HG03442 (cell line): ENCODE data around the gene SNX2.
"Not testable (repeated sequence)": the region's sequence is repeated elsewhere in the genome, so short reads cannot be mapped to it uniquely, and the experiment has no call there.

Source experiments
- ATAC-seq: cut with Tn5 transposase; IDR thresholded peaks from one replicate; pipeline ENCODE4 v1.9.1; 2021; ENCODE audit warnings: mild to moderate bottlenecking, moderate library complexity; ENCODE audit not compliant: unreplicated experiment

Gene SNX2, protein sequence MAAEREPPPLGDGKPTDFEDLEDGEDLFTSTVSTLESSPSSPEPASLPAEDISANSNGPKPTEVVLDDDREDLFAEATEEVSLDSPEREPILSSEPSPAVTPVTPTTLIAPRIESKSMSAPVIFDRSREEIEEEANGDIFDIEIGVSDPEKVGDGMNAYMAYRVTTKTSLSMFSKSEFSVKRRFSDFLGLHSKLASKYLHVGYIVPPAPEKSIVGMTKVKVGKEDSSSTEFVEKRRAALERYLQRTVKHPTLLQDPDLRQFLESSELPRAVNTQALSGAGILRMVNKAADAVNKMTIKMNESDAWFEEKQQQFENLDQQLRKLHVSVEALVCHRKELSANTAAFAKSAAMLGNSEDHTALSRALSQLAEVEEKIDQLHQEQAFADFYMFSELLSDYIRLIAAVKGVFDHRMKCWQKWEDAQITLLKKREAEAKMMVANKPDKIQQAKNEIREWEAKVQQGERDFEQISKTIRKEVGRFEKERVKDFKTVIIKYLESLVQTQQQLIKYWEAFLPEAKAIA

DNA sequence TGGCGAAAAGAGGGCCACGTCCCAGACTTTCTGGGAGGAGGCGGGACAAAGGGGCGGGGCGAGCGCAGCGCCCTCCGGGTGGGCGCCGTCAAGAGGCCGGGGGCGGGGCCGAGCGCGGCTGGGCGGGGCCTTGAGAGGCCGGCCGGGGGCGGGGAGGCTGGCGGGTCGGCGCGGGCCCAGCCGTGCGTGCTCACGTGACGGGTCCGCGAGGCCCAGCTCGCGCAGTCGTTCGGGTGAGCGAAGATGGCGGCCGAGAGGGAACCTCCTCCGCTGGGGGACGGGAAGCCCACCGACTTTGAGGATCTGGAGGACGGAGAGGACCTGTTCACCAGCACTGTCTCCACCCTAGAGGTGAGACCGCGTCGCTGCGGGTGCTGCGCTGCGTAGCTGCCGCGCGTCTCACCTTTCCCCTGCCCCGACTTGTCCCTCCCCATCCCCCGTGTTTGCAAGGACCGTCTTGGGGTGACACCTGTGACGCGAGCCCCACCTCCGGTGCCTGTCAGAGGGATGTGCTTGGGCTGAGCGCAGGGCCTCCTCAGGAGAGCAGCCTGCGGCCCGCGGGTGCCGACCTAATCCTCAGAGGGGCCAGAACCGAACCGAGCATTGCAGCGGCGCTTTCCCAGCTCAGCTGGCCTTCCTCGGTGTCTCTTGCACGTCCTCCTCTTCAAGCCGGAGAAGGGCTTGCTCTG lies at the start of gene SNX2:
TSS of gene SNX2 (plus strand) at position 220 of the 689 bp plus-strand sequence. CDS start at position 244, 24 bp downstream.
- peak; percentile 85 for ATAC-seq

DNA sequence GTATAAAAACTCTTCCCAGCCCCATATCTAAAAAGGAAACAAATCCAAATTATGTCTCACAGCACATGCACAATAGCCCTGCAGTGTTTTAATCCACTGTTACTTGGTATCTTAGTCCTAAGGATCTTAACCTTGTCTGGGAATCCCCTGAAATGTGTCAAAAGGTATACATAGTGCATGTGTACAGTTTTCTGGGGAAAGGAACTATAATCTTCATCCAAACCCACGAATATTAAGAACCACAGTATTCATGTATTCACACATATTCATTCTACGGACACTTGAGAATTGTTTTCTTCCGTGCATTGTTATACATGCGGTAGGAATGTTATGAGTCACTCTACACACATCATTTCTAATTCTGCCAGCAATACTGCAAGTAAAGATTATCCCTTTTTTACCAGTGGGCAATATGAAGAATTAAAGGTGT lies 47.8 kb upstream of the SNX2 start:
- ATAC-seq: peak; percentile 73

DNA sequence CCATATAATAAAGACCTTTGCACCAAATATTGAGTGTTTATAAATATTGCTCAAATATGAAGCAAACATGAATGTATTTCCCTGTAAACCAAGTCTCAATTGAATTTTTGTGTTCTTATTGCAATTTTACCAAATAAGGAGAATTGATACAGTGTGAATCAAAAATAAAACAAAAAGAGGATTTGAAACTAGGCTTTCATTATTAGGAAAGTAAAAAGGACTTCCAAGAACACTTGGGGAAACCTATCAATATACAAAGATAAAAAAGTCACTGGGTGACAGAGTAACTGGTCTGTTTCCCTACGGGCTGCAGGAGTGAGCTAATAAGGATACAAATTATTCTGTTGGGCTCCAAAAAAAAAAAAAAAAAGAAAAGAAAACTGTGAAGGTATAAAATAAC lies 44.8 kb upstream of the SNX2 start:
- ATAC-seq: no peak

DNA sequence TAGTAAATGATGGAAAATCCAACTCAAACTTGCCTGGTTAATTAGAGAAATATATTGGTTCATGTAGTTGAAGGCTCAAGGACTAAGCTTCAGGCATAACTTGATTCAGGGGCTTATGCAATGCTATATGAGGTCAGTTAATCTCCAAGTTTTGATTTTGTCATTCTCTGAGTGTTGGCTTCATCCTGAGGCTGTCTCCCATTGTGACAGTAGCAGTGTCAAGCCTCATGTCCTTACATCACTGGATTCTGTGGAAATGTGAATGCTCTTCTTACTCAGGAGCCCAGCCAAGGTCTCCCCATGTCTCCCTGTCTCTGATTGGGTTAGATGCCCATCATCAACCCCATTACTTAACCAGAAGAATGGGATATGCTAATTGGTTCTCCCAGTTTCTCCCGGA lies 44.4 kb upstream of the SNX2 start:
- ATAC-seq: no peak

DNA sequence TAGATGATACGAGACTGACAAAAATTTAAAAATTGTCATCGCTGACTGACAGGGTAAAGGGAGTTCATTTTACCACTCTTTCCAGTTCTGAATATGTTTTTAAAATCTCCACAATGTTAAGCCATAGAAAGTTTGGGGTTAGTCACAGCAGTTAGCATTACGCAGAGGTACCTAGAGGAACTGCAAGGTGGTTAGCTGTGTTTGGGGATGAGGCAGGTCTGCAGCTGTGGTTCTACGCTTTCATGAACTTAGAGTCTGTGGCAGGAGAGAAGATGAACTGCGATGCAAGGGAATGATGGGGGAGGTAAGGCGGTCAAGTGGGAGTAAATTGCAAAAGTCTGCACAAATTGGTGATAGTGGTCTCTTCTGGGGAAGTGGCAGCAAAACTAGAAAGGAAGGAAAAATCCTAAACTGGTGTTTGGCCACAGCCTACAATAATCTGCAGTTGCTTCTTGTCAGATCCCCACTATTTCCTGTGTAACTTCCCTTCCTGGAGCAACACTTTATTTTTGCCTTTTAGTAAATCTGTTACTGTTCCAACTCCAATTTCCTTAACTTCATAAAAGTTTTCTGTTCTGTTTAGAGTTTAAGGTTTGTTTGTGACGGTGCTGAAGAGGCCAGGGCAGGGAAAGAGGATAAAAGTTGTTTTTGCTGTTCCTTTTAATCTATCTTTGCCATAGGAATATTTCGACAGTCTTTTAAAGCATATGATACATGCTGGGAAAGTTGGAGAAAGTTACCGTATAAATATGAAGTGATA lies 38.6 kb upstream of the SNX2 start:
- peak; percentile 79 for ATAC-seq

DNA sequence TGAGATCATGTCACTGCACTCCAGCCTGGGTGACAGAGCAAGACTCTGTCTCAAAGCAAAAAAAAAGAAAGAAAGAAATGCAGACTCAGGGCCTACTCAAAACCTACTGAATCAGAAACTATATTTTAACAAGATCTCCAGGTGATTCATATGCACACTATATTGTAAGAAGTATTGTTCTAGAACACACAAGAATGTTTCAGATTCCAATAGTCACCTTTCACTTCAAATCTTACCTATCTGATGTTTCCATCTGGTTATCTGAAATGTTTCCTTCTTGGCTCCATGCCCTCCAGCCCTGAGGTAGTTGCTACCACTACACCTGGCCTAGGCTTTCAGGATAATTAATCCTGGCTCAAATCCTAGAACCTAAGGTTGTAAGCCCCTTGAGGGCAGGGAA lies 36.8 kb upstream of the SNX2 start:
- ATAC-seq: no peak

DNA sequence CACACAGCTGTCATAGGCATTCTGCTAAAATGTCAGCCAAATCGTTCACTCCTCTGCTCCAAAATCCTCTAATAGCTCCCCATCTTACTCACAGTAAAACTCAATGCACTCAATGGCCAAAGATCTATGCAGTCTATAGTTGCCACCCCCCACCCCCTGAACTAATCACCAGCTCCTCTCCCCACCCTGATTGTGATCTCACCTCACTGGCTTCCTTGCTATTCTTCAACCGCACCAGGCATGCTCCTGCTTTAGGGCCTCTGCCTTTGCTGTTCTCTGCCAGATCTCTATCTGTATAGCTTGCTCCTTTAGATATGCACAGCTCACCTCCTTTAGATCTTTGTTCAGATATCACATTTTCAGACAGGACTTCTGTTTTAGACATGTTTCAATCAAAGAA lies 33.2 kb upstream of the SNX2 start:
- no peak for ATAC-seq

DNA sequence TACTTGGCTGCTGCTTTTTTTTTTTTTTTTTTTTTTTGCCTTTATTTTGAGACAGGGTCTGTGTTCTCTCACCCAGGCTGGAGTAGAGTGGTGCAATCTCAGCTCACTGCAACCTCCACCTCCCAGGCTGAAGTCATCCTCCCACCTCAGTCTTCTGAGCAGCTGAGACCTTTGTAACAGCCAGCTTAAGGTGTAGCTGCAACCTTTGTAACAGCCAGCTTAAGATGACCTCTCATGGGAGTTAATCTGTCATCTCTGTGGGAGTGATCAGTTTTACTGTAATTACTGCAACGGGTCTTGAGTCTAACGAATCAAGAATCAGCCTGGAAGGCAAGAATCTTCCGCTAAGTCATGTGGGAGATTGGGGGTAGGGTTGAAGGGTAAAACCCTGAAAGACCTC lies 31.6 kb upstream of the SNX2 start:
- ATAC-seq: no peak

DNA sequence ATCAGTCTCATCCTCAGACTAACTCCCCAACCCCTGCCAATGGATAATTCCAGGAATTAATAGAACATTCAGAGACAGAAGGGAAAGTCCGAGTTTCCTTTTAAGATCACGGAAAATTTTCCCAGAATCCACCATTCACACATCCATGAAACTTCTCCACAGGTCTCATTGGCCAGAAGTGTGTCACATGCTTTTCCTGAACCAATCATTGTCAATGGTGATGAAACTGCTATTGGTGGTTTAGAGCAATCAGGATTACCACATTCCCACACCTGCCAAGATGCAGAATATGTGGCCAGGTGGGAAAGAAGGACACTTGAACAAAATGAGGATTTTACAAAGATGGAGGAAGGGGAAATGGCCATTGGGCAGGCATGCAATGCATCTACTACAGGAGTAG lies 29.3 kb upstream of the SNX2 start:
- no peak for ATAC-seq

DNA sequence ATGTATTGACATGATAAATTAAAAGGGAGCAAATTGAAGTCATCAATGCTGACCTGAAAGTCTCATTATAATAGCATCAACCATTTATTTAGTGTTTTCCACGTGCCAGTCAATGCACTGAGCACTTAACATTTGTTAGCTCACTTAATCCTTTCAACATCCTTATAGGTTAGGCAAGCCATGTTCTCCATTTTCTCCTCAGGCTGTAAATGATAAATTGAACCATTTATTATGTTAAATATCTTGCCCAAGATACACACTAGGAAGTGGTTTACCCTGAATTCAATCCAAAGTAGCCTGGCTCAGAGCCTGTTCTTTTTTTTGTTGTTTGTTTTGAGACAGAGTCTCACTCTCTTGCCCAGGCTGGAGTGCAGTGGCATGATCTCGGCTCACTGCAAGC lies 25.0 kb upstream of the SNX2 start:
- ATAC-seq: no peak

DNA sequence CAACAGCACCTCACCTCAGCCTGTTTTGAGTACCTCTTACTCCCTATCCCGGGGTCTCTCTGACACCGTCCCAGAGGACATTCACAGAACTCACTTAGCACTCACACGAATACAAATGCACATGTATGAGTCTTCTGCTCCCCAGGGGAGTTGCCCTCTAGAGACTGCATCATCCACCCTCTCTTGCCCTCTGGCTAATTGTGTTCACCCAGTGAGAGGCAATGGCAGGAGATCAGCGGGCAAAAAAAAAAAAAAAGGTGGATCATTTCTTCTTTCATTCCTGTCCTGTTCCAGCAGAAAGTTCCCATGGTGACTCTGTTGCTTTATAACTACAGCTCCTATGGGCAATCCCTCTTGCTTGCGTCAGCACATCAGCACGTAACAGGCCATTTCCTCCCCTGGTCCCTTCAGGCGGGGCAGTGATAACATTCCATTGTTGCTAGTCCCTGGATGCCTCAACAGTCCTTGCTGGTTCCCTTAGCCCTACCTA lies 23.5 kb upstream of the SNX2 start:
- ATAC-seq: no peak

DNA sequence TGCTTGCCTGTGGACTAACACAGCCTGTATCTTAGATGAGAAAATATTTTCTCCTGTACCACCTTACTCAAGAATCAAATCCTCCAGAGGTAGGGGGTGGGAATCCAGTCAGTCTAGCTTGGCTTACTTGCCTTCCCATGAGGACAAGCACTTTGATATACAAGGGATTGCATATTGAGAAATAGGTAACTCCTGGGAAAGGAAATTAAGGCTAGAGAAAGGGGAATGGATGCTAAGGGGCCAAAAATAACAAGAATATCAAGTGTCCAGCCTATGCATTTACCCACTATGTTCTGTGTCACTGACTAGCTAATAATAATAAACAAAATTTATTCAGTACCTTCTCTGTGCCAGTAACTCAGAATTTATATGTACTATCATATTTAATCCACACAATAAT lies 21.4 kb upstream of the SNX2 start:
- ATAC-seq: no peak

DNA sequence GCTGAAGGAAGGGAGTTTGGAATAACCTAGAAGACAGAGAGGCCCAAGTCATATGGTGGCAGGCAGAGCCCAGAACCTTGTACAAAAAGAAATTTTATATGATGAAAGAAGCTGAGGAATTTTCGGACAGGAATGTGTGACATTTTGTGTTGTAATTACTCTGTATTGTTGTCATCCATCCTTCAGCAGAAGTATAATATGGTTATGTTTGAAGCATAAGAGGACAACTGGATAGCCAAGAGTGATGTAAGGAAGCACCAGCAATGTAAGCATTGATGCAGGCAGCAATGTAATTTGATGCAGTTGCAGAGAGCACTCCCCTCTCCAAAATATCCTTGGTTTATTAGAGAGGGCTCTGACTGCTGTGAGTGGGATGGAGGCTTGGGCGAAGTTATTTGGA lies 19.1 kb upstream of the SNX2 start:
- no peak for ATAC-seq

DNA sequence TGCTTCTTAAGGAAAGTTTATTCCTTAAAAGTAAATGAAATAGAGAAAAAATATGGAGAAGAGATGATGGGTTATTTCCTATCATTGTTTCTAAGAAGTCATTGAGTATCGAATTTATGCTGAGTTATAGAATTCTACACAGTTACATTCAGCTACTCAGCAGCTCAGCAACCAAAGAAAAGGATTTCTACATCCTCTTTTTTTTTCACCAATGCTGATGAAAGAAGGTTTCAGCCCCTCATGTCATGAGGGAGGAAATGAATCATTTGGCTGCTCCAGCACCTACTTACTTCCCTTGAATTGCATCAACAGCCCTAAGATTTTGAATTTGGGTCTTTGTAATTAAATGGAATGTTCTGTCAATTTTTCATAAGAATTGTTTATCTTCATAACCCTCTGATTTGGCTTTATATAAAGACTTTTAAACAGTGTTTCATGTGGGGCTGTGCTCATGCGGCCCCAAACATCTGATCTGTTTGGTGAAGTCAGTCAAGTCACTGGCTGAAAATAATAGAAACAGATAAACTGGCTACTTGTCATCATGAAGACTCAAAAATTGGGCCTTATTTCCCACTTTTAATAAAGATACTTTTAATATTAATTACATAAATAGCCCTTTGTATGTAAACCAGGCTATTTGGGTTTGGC lies 18.5 kb upstream of the SNX2 start:
- ATAC-seq: peak; percentile 81

DNA sequence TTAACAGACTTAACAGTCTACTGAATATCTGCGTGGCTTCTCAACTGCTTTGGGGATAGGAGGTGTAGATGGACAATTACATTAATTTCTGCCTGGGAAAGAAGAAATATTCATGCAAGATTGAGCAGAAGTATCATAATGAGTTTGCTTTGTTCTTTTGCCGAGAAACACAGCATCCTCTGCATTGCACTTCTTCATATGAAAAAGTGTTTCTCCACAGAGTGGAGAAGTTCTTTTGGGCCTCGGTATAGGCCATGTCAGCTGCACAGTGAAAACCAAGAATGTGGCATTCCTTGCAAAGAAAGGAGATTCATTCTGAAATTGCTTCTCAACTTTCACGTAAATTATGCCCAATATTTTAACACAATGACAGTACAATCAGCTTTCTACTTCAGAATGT lies 17.6 kb upstream of the SNX2 start:
- ATAC-seq: peak; percentile 57

DNA sequence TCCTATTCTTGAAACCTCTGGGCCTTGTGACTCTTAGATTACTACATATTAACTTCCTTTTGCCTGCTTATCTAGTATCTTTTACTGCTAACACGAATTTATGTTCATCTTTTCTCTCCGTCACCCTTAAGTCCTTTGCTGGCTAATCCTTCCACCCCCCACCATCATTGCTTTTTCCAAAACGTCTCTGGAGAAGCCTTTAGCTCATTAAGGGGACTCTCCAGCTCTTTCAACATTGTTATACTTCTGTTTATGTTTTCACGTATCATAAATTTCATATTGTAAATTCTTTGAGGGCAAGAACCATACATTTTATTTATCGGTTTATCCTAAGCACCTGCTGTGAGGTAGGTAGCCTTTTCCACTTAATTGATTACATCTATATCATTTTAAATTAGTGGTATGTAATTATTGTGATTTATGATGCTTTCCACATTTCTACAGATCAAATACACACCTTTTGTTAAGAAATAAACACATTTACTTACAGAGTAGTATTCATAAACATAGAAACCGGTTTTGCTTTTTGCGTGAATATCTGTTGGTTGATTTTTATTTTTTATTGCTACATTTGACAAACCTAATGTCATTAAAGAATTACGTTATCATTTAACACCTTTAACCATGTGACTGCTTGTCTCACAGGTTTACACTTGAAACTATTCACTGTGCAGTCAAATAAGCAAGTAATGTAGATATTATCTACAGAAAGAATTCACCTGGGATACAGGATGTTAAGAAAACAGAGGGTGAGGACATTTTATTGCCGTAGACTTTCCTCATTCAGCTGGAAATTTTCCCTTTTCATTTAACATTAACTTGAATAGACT lies 15.4 kb upstream of the SNX2 start:
- ATAC-seq: no peak

DNA sequence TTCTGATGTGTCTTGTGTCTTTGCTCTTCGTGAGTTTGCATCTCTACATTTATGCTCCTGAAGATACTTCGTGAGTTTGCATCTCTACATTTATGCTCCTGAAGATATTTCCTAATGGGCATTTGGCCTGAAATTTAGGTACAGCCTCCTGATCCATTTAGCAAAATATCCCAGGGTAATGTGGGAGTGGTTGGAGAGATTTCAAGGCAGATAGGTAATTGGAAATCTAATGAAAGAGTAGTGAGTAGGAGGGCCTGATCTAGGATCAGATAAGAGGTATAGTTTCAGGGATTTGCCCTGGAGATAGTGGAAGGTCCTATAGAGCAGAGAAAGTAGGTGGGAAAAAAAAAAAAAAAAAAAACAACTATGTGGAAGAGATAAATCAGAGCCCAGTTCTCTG lies 14.6 kb upstream of the SNX2 start:
- ATAC-seq: no peak

DNA sequence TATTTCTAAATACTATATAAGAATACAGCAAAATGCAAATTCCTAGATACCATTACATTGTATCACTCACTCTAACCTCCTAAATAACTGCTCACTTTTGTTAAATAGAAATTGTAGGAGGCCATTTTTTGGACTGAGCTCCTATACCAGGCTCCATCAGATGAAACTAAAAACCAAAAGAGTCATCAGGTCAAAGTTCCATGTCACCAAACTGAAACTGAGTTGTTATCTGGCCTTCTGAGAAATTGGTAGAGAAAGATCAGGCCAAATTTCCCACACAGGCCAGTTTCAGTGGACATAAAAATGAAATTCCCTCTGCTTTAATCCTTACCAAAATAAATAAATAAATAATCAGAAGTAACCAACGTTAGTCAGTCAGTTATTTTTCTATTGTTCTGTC lies 13.8 kb upstream of the SNX2 start:
- ATAC-seq: no peak

DNA sequence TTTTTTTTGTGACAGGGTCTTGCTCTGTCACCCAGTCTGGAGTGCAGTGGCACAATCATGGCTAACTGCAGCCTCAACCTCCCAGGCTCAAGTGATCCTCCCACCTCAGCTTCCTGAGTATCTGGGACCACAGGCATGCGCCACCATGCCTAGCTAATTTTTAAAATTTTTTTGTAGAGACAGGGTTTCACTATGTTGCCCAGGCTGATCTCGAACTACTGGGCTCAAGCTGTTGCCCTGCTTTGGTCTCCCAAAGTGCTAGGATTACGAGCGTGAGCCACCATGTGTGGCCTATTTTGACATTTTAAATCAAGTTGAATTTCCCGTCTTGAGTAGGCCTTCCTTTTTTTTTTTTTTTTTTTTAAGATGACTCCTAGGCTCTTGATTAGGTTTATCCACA lies 13.0 kb upstream of the SNX2 start:
- not testable (repeated sequence) for ATAC-seq

DNA sequence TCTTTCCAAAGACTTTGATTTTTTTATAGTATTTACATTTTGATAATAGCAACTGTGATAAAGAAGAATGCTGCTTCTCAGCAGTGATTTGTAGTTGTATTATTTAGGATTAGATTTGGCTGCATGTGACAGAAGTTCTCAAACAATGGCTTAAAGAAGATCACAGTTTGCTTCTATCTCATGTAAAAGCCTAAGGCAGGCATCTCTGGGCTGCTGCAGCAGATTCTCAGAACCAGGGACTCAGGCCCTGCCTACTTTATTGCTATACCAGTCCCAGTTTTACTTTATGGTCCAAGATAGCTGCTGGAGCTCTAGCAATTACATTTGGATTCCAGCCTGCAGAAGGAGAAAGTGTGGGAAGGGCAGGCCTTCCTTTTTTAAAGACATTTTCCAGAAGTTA lies 8.8 kb upstream of the SNX2 start:
- ATAC-seq: no peak
